Measurements from ENCODE around the gene SLC16A4. TPM values are rescaled to one million over a fixed set of nuclear protein-coding genes. Genes with fewer than 3 reads are reported as not detected.
"Not testable (repeated sequence)": the region's sequence is repeated elsewhere in the genome, so short reads cannot be mapped to it uniquely, and the experiment has no call there.

The SLC16A4 gene
- polyA plus RNA-seq (ENCODE audit: insufficient read length), result 11.6 TPM

- DNase-seq, result peak; percentile 48
Observed at GRCh38 chr1:110390692-110391245, at the start of gene SLC16A4. Gene SLC16A4, minus strand, starts transcription at chr1:110391026. Its CDS starts 1,703 bp downstream, at chr1:110389323.

- DNase-seq, result not testable (repeated sequence)
Observed at GRCh38 chr1:110439873-110440272, 49.0 kb upstream of the SLC16A4 start.

DNA sequence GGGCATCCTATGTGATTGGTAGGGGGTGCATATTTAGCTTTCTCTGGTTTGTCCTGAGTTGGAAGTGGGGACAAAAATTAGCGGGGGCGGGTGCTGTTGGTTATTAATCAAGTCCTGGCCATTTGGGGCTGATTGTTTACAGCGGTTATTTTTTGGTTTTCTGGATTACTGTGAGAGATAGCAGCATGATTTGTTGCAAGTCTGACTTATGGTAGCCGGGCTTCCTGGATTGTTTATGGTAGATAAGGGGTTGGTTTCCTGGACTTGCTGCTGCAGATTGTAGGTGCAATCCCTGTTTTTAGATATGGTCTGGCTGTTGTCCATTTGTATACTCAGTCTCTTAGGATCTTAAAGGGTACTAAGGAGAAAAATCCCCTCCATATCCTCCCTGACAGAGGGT lies 48.1 kb upstream of the SLC16A4 start:
- no peak for DNase-seq

DNA sequence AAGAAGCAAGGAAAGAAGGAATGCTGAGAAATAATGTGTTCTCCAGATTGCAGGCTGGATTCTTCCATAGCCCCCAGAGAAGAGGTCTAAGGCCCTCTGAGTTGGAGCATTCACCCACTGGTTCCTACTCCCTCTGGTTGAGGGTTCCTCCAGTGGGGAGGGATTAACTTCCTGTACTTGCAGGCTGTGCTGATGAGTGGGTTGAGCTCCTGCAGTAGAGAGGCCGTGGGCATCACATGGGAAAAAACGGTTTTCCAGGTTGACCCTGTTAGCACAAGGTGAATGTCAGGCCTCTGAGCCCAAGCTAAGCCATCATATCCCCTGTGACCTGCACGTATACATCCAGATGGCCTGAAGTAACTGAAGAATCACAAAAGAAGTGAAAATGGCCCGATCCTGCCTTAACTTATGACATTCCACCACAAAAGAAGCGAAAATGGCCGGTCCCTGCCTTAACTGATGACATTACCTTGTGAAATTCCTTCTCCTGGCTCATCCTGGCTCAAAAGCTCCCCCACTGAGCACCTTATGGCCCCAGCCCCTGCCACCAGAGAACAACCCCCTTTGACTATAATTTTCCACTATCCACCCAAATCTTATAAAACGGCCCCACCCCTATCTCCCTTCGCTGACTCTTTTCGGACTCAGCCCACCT lies 46.9 kb upstream of the SLC16A4 start:
- not testable (repeated sequence) for DNase-seq

DNA sequence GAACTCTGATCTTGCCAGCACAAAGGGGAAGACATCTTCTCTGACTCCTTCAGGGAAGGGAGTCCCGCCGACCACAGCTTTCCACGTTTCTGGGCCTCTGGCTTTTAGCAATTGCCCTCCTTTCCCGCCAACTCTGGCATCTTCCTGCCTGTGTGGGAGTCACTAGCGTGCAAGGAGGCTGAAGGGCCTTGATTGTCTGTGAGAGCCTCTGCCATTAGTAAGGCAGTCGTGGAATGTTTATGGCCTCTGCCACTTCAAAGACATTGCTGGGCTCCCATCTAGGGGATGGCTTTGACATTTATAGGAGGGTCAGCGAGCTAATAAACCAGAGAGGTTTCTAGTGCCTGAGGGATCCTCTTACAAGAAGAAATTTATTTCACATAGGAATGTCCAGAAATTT lies 45.8 kb upstream of the SLC16A4 start:
- DNase-seq, result no peak

- DNase-seq, result no peak
Observed at GRCh38 chr1:110434946-110435345, 44.1 kb upstream of the SLC16A4 start.

GRCh38 chr1:110433803-110434202 lies 43.0 kb upstream of the SLC16A4 start:
- no peak for DNase-seq

DNA sequence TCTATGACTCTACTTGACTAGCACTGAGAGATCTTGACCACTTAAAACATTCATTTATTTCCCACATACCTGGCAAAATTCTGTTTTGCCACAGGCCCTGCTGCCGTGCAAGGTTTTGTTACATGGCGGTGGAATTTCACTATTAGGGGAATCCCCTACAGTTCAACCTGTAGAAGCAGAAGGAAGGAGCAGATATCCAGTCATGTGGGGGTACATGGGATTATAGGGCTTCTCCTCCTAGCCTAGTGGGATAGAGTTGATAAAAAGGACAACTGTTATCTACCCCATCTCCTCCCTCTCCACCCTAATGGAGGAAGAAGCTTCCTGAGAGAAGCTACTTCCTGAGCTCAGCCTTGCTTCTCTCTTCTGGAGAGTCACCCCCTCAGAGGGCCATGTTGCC lies 42.4 kb upstream of the SLC16A4 start:
- DNase-seq, result no peak

DNA sequence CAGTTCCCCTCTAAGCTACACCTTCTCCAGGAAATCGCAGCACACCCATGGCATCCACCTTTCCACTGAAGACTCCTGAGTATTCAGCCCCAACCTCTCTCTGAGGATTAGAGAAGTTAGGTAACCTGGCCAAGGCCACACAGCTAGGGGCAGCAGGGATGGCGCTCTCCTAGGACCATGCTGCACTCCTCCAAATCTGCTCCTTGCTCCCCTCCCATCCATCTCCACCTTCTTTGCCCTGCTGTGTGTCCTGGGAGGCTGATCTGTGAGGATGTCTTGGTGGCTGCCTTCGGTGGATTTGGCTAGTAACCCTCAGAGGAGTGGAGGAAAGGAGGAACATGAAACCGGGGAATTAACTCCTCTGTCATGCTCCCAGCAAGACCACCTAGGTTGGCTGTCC lies 40.1 kb upstream of the SLC16A4 start:
- no peak for DNase-seq

DNA sequence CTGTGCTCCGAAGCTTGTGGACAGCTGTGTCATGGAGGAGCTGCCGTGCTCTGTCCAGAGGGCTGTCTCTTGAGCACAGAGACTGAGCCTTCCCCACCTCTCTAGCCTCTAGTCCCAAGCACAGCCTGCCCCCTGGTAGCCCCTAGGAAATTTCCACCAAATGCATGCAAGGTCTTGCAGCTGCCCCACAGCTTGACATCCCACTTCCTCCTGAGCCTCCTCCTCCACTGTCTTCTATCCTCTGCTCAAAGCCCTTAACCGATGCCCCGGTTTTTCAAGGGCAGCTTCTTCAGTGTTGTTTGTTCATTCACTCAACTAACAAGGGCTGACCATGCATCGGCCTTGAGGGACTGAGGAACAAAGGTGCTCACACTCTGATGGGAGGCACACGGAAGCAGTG lies 39.5 kb upstream of the SLC16A4 start:
- DNase-seq, result no peak

- no peak for DNase-seq
Observed at GRCh38 chr1:110428946-110429345, 38.1 kb upstream of the SLC16A4 start.

GRCh38 chr1:110426854-110427253 lies 36.0 kb upstream of the SLC16A4 start:
- no peak for DNase-seq

- peak; percentile 31 for DNase-seq
Observed at GRCh38 chr1:110425612-110426152, 34.9 kb upstream of the SLC16A4 start.

- DNase-seq, result no peak
Observed at GRCh38 chr1:110424699-110425611, 34.1 kb upstream of the SLC16A4 start.

DNA sequence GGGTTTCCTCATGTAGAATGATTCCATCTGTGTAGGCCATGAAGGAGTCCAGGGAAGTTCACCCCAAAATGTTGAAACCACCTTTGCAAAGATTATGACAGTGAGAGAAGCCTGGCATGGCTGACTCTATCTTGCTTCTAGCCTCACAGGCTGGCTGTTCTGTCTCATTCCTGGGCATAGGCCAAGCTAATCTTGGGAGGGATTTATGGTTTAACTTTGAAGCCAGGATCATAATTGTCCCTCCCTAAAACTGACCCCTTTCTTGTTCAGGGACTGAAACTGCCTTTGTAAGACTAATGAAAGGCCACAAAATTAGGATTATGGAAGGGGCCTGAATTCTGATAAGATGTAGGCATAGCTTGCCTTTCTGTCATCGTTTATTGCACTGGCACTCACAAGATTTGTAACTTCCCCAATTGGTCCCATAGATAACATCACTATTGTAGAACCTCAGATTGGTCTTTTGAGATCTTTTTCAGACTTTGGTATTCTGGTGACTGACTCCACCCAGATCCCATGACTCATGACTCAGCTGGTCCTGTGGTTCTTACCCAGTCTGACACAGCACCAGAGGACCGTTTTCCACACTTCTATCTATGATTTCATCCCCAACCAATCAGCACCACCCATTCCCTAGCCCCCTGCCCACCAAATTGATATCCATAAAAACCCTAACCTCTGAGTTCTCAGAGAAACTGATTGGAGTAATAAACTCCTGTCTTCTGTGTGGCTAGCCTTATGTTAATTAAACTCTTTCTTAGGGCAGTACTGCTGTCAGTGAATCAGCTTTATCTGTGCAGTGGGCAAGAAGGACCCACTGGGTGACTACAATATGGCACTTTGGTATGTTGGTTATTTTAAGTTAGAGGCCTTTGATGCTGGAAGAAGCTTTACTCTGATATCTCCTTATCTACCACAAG lies 30.3 kb upstream of the SLC16A4 start:
- no peak for DNase-seq

DNA sequence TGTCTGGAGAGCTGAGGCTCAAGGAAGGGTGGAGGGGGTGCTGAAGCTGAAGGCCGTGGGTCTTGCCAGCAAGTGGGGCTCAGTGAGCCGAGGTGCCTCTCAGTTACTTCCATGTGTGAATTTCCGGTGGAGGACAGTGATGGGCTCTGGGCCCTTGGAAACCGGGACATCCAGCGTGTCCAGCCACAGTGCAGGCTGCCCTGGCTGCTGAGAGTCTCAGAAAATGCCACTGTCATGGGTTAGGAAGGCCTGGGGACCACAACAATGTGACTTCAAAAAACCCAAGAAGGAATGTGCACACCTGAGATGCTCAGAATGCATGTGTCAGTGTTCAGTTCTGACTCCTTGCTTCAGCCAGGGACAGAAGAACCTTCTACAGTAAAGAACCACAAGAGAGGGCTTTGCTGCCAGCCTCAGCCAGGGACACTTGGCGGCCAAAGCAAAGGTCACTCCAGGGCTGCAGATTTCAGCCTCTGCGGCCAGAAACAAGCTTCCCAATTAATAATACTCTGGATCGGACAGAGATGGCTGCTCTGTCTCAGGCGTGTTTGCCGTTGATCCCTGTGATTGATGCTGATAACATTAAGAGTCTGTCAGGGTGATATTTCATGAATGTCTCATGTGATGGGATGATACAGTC lies 29.3 kb upstream of the SLC16A4 start:
- DNase-seq, result no peak

- DNase-seq, result no peak
Observed at GRCh38 chr1:110418729-110419128, 27.9 kb upstream of the SLC16A4 start.

DNA sequence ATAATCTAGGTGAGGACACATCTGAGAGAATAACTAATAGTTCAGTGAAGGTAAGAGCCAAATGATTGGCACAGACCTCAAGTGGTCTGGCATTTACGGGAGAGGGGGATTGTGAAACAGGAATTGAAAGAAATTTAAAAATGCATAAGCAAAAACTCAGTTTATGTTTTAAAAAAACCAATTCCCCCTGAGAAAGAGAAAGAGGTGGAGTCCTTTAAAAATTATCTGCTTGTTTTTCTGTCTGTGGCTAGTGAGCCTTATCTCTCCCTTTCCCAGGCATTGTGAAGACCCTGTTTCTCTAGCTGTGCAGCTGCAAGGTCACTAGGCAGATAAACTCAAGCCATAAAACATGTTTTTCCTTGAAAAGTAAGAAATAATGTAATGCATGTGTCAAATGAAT lies 22.2 kb upstream of the SLC16A4 start:
- DNase-seq, result not testable (repeated sequence)

GRCh38 chr1:110412576-110412975 lies 21.8 kb upstream of the SLC16A4 start:
- peak; percentile 15 for DNase-seq

GRCh38 chr1:110411173-110411735 lies 20.4 kb upstream of the SLC16A4 start:
- no peak for DNase-seq

DNA sequence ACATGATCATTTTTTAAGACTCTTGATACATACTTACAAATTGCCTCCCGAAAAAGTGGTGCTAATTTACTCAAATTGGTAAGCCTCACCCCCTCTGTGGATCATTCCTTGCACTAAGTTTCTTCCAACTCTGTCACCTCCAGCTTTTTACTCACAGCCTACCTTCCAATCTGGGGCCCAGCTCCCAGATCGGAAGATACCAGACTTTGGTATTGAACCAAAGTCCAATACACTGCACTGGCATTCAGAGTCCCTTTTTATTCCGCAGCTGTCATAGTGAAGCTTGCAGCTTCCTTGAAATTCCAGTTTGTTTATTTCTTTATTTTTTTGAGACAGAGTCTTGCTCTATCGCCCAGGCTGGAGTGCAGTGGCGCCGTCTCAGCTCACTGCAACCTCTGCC lies 18.5 kb upstream of the SLC16A4 start:
- DNase-seq, result no peak

All from hindlimb muscle (tissue), 1 donor.